OCI-LY1 (cell line): Measurements from ENCODE around the gene PACRG.

Experiments used
- H2AFZ ChIP-seq: fragments of 200-600 bp; sonication (generic), shearing (Covaris generic); 2 replicates; pipeline ENCODE4 v1.6.0; 2014; ENCODE audit warnings: antibody characterized with exemption, mild to moderate bottlenecking, low read length
- H3F3A ChIP-seq: fragments of 200-600 bp; sonication (generic), shearing (Covaris generic); 2 replicates; pipeline ENCODE4 v1.6.0; 2014; ENCODE audit warnings: mild to moderate bottlenecking, antibody characterized with exemption, low read length, moderate library complexity; ENCODE audit not compliant: insufficient read depth
- H3K27ac ChIP-seq: fragments of 200-600 bp; sonication (generic); 2 replicates; pipeline ENCODE4 v1.5.1; 2014; ENCODE audit warnings: low read length, mixed run types, mild to moderate bottlenecking, low read depth; ENCODE audit not compliant: poor library complexity, severe bottlenecking
- H3K27me3 ChIP-seq: fragments of 200-600 bp; sonication (generic); 2 replicates; pipeline ENCODE4 v1.6.0; 2014; ENCODE audit warnings: antibody characterized with exemption, mild to moderate bottlenecking, low read length, moderate library complexity; ENCODE audit not compliant: insufficient read depth
- H3K36me3 ChIP-seq: fragments of 200-600 bp; sonication (generic); 2 replicates; pipeline ENCODE4 v1.6.1; 2014; ENCODE audit warnings: mild to moderate bottlenecking, antibody characterized with exemption, low read length, moderate library complexity, mixed read lengths; ENCODE audit not compliant: insufficient read depth
- H3K4me1 ChIP-seq: fragments of 200-600 bp; sonication (generic); 2 replicates; pipeline ENCODE4 v1.5.1; 2014; ENCODE audit warnings: mild to moderate bottlenecking, low read length, moderate library complexity; ENCODE audit not compliant: insufficient read depth, severe bottlenecking
- H3K4me2 ChIP-seq: fragments of 200-600 bp; sonication (generic), shearing (Covaris generic); 2 replicates; pipeline ENCODE4 v1.6.1; 2014; ENCODE audit warnings: low read length
- H3K4me3 ChIP-seq: fragments of 200-600 bp; sonication (generic); 2 replicates; pipeline ENCODE4 v1.5.1; 2014; ENCODE audit warnings: low read length, low read depth, mild to moderate bottlenecking, mixed read lengths; ENCODE audit not compliant: poor library complexity, severe bottlenecking
- H3K79me2 ChIP-seq: fragments of 200-600 bp; shearing (Covaris generic); 2 replicates; pipeline ENCODE4 v1.6.1; 2016; ENCODE audit warnings: mixed run types, low read length, mixed read lengths; ENCODE audit not compliant: insufficient read depth
- H3K9ac ChIP-seq: fragments of 200-600 bp; sonication (generic), shearing (Covaris generic); 2 replicates; pipeline ENCODE4 v1.6.1; 2014; ENCODE audit warnings: mild to moderate bottlenecking, low read length, mixed read lengths
- H3K9me2 ChIP-seq: fragments of 200-600 bp; sonication (generic), shearing (Covaris generic); 2 replicates; pipeline ENCODE4 v1.6.1; 2014; ENCODE audit warnings: low read depth, mild to moderate bottlenecking, low read length, mixed read lengths
- H3K9me3 ChIP-seq: fragments of 200-600 bp; shearing (Covaris generic); 2 replicates; pipeline ENCODE4 v1.6.1; 2014; ENCODE audit warnings: low read length, mixed read lengths
- H4K20me1 ChIP-seq: fragments of 200-600 bp; sonication (generic), shearing (Covaris generic); 2 replicates; pipeline ENCODE4 v1.6.0; 2016; ENCODE audit warnings: mild to moderate bottlenecking, low read length; ENCODE audit not compliant: insufficient read depth
- EZH2 ChIP-seq: fragments of 200-600 bp; sonication (generic), shearing (Covaris generic); IDR thresholded peaks from 2 replicates; pipeline ENCODE4 v1.8.0; 2017; ENCODE audit warnings: borderline replicate concordance, mixed run types, mild to moderate bottlenecking, antibody characterized with exemption, low read length, moderate library complexity, mixed read lengths
- TF ChIP-seq, protein P1 (sequence below): fragments of 200-600 bp; sonication (generic), shearing (Covaris generic); IDR thresholded peaks from 2 replicates; pipeline ENCODE4 v1.5.1; 2017; ENCODE audit warnings: mild to moderate bottlenecking, antibody characterized with exemption, low read length, moderate library complexity, mixed read lengths

PACRG gene

DNA sequence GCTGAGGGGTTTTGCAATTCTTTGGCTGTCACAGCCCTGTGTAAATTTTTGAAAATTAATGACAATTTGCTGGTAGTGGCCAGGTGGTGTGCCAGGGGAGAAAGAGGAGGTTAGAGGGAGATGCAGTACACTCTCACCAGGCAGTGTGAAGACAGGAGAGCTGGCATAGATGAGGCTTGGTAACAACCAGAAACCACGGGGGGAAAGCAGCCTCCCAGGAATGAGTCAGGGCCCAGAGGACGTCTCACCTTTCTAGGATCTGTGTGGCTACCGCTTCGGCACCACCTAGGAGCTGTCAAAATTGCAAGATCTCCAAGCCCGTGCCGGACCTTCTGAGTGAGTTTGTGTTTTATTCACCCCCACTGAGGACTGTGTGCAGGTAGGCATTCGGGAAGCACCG lies 171.4 kb downstream of the PACRG start:
- H3K27me3 ChIP-seq, result 0 out of 2 replicates have a peak, but pooled peaks cover 2% of the 10 kb centered on the region
- no peaks in the 10 kb centered on the region for H3K36me3 ChIP-seq
- H4K20me1 ChIP-seq, result no peaks in the 10 kb centered on the region
- H3K4me2 ChIP-seq, result no peak overlapping the region
- no peaks in the 10 kb centered on the region for H3K9me3 ChIP-seq
- no peak overlapping the region for H3K4me3 ChIP-seq
- no peak overlapping the region for H3K9ac ChIP-seq
- H3K4me1 ChIP-seq, result no peaks in the 10 kb centered on the region
- H3K79me2 ChIP-seq, result no peaks in the 10 kb centered on the region
- H3F3A ChIP-seq, result no peaks in the 10 kb centered on the region
- TF ChIP-seq EZH2, result no peak
- TF ChIP-seq, protein P1, sequence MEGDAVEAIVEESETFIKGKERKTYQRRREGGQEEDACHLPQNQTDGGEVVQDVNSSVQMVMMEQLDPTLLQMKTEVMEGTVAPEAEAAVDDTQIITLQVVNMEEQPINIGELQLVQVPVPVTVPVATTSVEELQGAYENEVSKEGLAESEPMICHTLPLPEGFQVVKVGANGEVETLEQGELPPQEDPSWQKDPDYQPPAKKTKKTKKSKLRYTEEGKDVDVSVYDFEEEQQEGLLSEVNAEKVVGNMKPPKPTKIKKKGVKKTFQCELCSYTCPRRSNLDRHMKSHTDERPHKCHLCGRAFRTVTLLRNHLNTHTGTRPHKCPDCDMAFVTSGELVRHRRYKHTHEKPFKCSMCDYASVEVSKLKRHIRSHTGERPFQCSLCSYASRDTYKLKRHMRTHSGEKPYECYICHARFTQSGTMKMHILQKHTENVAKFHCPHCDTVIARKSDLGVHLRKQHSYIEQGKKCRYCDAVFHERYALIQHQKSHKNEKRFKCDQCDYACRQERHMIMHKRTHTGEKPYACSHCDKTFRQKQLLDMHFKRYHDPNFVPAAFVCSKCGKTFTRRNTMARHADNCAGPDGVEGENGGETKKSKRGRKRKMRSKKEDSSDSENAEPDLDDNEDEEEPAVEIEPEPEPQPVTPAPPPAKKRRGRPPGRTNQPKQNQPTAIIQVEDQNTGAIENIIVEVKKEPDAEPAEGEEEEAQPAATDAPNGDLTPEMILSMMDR, result no peak
- no peaks in the 10 kb centered on the region for H3K9me2 ChIP-seq
- H2AFZ ChIP-seq, result no peak overlapping the region
- no peak overlapping the region for H3K27ac ChIP-seq

DNA sequence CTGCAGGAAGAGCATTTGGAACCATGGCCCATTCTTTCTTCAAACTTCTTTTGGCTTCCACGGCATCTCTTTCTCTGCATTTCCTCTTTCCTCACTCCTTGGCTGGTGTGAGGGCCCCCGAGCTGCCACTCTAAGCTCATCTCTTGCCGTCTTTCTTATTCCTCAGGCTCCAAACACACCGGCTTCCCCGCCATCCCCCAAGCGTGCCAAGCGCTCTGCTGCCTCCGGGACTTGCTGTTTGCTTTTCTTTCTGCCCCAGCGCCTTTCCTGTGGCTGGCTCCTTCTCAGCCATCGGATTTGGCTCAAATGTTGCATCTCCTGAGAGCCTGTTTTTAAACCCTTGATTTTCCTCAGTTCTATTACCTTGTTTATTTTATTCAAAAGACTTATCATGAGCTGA lies 172.7 kb downstream of the PACRG start:
- no peaks in the 10 kb centered on the region for H4K20me1 ChIP-seq
- H3K4me3 ChIP-seq, result no peak overlapping the region
- H3K27me3 ChIP-seq, result 0 out of 2 replicates have a peak, but pooled peaks cover 2% of the 10 kb centered on the region
- no peaks in the 10 kb centered on the region for H3K4me1 ChIP-seq
- TF ChIP-seq, protein P1, result no peak
- TF ChIP-seq EZH2, result no peak
- no peaks in the 10 kb centered on the region for H3K9me3 ChIP-seq
- H3K79me2 ChIP-seq, result no peaks in the 10 kb centered on the region
- H3K9ac ChIP-seq, result no peak overlapping the region
- no peaks in the 10 kb centered on the region for H3K9me2 ChIP-seq
- no peaks in the 10 kb centered on the region for H3K36me3 ChIP-seq
- no peak overlapping the region for H3K27ac ChIP-seq
- no peak overlapping the region for H3K4me2 ChIP-seq
- H2AFZ ChIP-seq, result no peak overlapping the region
- no peaks in the 10 kb centered on the region for H3F3A ChIP-seq

DNA sequence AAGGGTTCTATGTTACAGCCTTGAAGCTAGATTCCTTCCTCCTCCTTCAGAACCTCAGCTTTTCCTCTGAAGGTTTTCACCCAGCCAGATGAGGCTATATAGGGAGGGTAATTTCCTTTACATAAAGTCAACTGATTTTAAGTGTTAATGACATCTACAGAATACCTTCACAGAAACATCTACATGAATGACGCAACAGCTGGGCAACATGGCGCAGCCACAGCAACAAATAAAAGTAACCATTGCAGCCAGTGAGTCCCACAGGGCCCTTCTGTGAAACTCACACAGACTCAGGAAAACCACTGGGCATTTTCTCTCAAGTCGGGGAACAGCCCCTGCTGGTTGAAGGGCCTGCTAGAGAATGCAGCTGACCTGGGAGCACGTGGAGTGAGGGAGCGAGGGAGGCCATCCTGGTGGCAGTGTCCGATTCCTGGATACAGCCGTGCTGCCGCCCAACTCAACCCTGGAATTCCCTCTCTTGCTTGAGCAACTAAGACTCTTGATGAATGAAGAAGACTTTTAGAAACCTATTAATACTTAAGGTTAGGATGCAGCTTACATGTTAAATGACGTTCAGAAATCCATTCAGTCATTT lies 176.4 kb downstream of the PACRG start:
- no peaks in the 10 kb centered on the region for H3K36me3 ChIP-seq
- H3K9ac ChIP-seq, result no peak overlapping the region
- no peaks in the 10 kb centered on the region for H3K27me3 ChIP-seq
- no peak overlapping the region for H2AFZ ChIP-seq
- H3K9me2 ChIP-seq, result no peaks in the 10 kb centered on the region
- H3K4me3 ChIP-seq, result no peak overlapping the region
- H3K27ac ChIP-seq, result no peak overlapping the region
- H4K20me1 ChIP-seq, result no peaks in the 10 kb centered on the region
- H3K9me3 ChIP-seq, result no peaks in the 10 kb centered on the region
- no peaks in the 10 kb centered on the region for H3K4me1 ChIP-seq
- H3K79me2 ChIP-seq, result no peaks in the 10 kb centered on the region
- TF ChIP-seq, protein P1, result no peak
- no peak for TF ChIP-seq EZH2
- no peak overlapping the region for H3K4me2 ChIP-seq
- no peaks in the 10 kb centered on the region for H3F3A ChIP-seq
